OCI-LY7 (cell line): Measurements from ENCODE around the gene AASDHPPT.

Experiments used
- CTCF ChIP-seq: fragments of 200-600 bp; sonication (generic); conservative IDR thresholded peaks from 2 replicates; pipeline ENCODE4 v1.5.1; 2014; ENCODE audit warnings: mild to moderate bottlenecking, antibody characterized with exemption, low read length, moderate library complexity, mixed read lengths
- EZH2phosphoT487 ChIP-seq: fragments of 200-600 bp; sonication (generic); IDR thresholded peaks from 2 replicates; pipeline ENCODE4 v1.6.1; 2018; ENCODE audit warnings: low read depth, borderline replicate concordance, mild to moderate bottlenecking, mixed run types, antibody characterized with exemption, low read length, moderate library complexity, mixed read lengths

DNA sequence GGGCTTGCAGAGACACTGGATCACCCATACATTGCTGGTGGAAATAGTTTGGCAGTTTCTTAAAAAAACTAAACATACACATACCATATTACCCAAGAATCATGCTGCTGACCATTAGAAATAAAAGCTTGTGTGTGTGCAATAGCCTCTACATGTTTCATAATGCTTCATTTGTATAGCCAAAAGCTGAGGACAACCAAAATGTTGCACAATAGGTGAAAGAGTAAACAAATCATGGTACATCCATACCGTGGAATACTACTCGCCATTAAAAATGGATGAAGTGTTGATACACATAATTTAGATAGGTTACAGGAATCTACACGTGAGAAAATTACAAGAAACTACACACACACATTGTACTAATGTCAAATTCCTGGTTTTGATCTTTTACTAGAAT lies 6.9 kb upstream of the AASDHPPT start:
- TF ChIP-seq CTCF = no peak
- TF ChIP-seq EZH2phosphoT487 = no peak
